COLO829 (cell line): ENCODE results near the gene UBQLN2.
"Not testable (repeated sequence)": the region's sequence is repeated elsewhere in the genome, so short reads cannot be mapped to it uniquely, and the experiment has no call there.

Experiments
- DNase-seq: peaks from one replicate; pipeline ENCODE4 v3.0.0; 2012; ENCODE audit warnings: low spot score

Gene UBQLN2

DNA sequence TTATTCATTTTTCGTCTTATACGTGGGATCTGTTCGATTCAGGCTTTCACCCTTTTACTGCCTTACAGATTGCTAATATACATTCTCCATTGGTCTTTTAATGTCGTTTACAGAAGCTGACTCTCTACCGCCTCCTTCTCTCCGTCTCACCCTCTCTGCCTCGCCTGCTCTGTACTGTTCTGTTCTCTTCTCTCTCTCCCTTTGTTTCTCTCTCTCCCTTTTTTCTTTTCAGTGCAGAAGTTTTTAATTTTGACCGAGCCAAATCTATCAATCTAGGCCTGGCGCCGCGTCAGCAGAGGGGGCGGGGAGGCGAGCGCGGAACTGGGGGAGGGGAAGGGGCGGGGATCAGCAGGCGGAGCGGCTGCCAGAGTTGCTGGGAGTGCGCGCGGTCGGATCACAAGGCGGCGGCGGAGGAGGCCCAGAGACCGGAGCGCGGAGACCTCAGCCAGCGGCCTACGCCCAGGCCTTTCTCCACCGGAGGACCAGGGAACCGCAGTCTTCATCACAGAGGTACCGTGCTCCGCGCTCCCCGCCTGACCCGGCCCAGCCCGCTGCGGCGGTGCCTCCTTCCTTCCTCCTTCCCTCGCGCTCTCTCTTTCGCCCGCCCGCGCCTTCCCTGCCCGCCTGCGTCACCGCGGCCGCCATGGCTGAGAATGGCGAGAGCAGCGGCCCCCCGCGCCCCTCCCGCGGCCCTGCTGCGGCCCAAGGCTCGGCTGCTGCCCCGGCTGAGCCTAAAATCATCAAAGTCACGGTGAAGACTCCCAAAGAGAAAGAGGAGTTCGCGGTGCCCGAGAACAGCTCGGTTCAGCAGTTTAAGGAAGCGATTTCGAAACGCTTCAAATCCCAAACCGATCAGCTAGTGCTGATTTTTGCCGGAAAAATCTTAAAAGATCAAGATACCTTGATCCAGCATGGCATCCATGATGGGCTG lies at the start of gene UBQLN2:
UBQLN2 (plus strand) TSS at position 397 of the 931 bp plus-strand sequence; CDS start at position 644, 247 bp downstream.
- no peak for DNase-seq

DNA sequence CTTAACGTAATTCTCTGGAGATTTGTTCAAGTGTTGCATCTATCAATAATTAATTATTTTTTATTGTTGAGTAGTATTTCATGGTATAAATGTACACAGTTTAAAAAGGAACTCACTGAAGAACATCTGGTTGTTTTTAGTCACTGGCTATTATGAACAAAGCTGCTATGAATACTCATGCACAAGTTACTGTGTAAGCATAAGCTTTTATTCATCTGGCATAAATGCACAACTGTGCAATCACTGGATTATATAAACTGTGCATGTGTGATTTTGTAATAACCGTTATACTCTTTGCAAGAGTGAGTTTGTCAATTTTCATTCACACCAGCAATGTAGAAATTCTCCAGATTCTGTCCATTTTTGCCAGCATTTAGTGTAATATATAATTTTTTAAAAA lies 43.8 kb upstream of the UBQLN2 start:
- DNase-seq = no peak

DNA sequence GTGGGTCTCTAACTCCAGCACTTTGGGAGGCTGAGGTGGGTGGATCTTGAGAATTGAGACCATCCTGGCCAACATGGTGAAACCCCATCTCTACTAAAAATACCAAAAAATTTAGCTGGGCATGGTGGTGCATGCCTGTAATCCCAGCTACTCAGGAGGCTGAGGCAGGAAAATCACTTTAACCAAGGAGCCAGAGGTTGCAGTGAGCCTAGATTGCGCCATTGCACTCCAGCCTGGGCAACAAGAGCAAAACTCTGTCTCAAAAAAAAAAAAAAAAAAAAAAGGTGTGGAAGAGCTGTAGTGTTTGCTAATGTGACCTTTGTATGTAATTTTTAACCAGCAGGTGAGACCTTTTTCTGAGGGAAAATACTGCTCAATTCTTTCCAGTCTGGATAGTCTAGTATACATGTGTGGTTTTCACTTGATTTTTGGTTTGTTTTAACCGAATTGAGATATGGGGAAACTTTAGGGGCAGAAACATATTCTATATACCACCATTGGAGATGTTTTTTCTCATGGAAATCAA lies 33.9 kb upstream of the UBQLN2 start:
- not testable (repeated sequence) for DNase-seq

DNA sequence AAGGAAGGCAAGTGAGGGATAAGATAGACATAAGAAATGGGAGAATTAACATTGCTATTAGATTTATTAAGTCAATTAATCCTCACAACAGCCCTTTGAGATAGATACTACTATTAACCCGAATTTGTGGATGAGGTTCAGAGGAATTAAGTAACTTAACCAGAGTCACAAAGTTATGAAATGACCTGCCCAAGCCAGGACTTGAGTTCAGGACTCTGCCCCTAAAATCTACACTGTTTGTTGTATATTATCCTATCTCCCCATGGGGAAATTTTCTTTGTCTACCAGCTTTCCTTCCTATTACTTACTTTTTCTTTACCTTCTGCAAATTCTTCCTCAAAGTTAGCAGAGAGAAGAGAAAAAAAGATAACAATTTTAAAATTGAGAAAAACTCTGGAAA lies 33.4 kb upstream of the UBQLN2 start:
- DNase-seq = no peak

GRCh38 chrX:56550667-56551066 lies 12.8 kb upstream of the UBQLN2 start:
- DNase-seq = no peak

DNA sequence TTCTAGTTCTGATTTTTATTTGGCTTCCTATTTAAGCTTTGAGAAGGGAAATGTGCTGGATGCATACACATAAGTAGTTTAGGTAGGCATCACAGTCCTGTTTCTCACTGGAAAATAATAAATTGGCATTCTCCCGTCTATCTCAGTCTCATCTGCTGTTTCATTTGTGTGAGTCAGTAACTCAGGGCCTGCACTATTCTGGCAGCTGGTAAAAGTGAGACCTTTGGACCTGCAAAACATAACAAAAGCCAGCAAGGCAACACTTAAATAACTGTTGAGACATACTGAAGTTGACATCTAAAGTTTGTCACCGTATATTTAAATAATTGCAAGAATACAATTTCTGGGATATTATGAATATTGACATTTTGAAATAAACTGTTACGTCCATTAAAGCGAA lies 8.6 kb upstream of the UBQLN2 start:
- DNase-seq = no peak

DNA sequence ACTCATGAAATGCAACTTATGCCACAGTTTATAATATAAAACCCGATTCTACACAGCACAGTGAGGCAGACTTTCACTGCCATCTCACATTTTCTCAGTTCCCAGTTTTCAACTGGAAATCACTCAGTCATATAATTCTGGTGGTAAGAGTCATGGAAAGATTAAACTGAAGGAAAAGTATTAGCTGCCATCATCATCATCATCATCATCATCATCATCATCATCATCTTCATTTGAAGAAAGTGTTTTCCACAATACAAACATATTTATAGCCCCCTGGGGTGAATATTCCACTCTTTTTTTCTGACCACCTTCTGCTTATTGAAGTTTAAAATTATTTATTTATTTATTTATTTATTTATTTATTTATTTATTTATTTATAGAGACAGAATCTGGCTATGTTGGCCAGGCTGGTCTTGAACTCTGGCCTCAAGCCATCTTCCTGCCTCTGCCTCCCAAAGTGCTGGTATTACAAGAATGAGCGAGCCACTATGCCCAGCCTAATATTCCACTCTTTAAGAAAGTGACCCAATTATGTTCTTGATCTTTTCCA lies 6.0 kb upstream of the UBQLN2 start:
- no peak for DNase-seq

DNA sequence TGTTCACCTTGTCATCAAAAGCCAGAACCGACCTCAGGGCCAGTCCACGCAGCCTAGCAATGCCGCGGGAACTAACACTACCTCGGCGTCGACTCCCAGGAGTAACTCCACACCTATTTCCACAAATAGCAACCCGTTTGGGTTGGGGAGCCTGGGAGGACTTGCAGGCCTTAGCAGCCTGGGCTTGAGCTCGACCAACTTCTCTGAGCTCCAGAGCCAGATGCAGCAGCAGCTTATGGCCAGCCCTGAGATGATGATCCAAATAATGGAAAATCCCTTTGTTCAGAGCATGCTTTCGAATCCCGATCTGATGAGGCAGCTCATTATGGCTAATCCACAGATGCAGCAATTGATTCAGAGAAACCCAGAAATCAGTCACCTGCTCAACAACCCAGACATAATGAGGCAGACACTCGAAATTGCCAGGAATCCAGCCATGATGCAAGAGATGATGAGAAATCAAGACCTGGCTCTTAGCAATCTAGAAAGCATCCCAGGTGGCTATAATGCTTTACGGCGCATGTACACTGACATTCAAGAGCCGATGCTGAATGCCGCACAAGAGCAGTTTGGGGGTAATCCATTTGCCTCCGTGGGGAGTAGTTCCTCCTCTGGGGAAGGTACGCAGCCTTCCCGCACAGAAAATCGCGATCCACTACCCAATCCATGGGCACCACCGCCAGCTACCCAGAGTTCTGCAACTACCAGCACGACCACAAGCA lies 898 bp downstream of the UBQLN2 start:
- DNase-seq = no peak

- DNase-seq = no peak
Observed at GRCh38 chrX:56564921-56565840, 1.8 kb downstream of the UBQLN2 start.

- no peak for DNase-seq
Observed at GRCh38 chrX:56569378-56570057, 6.1 kb downstream of the UBQLN2 start.

- DNase-seq = no peak
Observed at GRCh38 chrX:56572975-56573374, 9.5 kb downstream of the UBQLN2 start.

DNA sequence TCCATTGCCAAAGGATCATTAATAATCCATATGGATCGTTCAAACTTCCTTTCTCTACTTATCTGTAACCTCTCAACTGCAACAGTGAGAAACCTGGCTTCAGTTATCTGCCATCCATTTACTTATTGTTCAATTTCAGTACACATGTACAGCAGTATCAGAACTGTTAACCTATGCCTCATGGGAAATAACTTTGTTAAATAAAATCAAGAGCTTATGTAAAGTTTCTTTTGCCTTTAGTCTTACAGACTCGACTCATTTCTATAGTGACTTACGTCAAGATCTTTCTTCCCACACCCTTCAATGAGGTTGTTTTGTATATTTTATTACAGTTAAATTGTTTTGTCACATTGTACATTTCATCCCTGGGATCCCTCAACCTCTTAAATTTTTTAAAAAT lies 11.4 kb downstream of the UBQLN2 start:
- DNase-seq = no peak

DNA sequence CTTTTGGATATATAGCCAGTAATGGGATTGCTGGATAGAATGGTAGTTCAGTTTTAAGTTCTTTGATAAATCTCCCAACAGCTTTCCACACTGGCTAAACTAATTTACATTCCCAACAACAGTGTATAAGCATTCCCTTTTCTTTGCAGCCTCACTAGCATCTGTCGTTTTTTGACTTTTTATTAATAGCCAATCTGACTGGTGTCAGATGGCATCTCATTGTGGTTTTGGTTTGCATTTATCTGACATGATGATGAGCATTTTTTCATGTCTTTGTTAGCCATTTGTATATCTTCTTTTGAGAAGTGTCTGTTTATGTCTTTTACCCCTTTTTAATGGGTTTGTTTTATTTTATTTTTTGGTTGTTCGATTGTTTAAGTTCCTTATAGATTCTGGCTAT lies 13.3 kb downstream of the UBQLN2 start:
- DNase-seq = no peak

DNA sequence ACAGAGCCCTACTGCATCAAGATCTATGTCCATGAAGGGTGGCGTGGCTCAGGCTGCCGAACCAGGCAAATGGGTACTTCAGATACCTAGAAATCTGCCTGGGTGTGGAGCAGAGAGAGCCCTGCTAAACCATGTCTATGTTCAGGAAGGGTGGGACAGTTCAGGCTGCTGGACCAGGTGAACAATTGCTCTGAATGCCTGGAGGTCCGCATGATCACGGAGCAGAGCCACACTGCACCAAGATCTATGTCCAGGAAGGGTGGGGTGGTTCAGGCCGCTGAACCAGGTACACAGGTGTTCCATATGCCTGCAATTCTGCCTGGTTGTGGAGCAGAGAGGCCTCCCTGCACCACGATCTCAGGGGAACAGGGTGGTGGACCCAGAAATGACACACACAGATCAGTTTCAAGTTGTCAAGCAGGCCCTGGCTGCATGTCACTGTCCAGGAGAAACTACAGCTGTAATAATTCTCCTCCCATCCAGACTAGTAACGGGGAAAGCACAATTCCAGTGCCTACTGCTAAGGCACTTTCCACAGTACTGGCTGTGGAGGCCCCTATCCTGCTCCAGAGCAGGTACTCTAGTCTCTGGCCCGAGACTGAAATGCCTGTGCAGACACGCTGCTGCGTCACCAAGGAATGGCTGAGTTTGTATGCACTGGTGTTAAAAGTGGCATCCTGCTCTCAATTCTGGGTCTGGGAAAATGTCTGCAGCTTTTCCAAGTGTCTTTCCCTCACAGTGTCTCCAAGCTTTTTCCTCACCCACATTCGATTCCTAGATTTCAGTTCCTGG lies 25.2 kb downstream of the UBQLN2 start:
- no peak for DNase-seq

DNA sequence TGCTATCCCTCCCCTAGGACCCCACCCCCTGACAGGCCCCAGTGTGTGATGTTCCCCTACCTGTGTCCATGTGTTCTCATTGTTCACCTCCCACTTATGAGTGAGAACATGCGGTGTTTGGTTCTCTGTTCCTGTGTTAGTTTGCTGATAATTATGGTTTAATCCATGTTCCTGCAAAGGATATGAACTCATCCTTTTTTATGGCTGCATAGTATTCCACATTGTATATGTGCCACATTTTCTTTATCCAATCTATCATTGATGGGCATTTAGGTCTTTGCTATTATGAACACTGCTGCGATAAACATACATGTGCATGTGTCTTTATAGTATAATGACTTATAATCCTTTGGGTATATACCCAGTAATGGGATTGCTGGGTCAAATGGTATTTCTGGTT lies 28.4 kb downstream of the UBQLN2 start:
- not testable (repeated sequence) for DNase-seq

DNA sequence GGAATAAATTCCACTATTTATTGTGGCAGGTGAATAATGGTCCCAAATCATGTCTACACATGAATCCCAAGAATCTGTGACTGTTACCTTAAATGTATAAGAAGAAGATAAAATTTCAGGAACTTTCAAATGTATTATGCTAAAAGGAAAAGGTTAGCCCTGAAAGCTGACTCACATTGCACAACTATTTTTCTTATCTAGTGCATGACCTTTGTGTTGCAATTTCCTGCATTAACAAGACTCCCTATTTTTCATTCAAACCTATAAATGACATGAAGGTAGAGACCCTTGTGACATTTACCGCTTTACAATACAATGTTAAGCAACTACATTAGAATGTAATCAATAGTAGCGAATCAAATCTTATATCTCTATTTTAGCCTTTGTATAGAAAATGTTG lies 36.7 kb downstream of the UBQLN2 start:
- DNase-seq = no peak

DNA sequence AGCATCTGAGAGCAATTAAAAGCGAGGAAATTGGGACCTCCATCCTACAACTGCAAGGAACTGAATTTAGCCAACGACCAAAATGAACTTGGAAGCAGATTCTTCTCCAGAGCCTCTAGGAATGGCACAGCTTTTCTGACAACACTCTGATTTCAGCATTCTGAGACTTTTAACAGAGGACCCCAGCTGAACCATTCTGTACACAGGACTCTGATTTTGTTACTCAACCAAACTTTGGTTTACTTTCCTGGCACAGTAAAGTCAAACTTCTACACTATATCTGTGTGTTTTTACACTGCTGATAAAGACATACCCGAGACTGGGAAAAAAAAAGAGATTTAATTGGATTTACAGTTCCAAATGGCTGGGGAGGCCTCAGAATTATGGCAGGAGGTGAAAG lies 37.6 kb downstream of the UBQLN2 start:
- DNase-seq = no peak

DNA sequence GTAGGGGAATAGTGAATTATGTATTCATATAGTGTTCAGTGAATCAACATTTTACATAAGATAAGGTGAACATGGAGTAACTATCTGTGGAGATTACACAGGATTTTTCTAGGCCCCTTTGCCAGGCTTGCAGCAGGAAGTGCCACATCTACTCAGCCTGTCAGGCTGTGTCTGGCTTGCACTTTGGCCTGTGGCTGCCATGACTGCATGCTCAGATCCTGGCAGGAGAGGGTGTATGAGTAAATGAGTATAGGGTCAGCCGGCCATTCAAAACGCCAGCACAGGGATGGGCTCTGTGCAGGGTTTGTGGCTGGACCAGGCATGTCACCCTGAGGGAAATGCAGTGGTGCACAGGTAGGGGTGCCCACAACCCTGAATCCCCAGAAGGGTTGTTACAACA lies 51.9 kb downstream of the UBQLN2 start:
- DNase-seq = no peak
